ENCODE data around the gene ZNF644.
"Not testable (repeated sequence)": the region's sequence is repeated elsewhere in the genome, so short reads cannot be mapped to it uniquely, and the experiment has no call there.

Gene ZNF644

DNA sequence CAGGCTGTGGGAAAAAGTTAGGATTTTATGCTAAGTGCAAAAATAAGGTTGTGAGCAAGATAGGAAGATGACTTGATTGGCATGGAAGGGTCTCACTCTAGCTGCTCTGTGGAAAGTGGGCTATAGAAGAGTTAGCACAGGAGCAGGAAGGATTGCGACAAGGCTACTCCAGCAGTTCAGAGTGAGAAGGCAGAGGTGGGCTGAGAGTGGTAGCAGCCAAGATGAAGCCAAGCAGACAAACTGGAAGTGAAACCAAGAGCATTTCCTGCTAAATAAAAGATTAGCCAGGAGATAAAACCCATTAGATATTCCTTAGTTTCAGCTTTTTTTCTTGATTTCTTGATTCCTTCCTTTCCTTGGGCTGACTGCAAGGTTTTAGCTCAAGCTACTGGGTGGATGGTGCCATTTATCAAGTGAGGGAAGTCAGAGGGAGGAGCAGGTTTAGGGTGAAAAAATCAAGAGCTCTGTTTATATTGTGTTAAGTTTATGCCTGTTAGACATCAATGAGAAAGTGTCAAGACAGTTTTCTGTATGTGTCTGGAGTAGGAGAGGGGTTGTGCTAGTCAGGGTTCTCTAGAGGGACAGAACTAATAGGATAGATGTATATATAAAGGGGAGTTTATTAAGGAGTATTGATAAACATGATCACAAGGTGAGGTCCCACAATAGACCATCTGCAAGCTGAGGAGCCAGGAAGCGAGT lies 33.1 kb upstream of the ZNF644 start:
- peak overlapping the region; percentile 63 for H3K4me2 ChIP-seq (ENCODE audit: low read length)
- no peaks in the 10 kb centered on the region for H3K36me3 ChIP-seq (ENCODE audit: control insufficient read depth, low read length)
- H3F3A ChIP-seq (ENCODE audit: control insufficient read depth, insufficient read depth): peaks cover 4% of the 10 kb centered on the region; the same call in 1 of the 2 replicates
- TF ChIP-seq, protein P1, sequence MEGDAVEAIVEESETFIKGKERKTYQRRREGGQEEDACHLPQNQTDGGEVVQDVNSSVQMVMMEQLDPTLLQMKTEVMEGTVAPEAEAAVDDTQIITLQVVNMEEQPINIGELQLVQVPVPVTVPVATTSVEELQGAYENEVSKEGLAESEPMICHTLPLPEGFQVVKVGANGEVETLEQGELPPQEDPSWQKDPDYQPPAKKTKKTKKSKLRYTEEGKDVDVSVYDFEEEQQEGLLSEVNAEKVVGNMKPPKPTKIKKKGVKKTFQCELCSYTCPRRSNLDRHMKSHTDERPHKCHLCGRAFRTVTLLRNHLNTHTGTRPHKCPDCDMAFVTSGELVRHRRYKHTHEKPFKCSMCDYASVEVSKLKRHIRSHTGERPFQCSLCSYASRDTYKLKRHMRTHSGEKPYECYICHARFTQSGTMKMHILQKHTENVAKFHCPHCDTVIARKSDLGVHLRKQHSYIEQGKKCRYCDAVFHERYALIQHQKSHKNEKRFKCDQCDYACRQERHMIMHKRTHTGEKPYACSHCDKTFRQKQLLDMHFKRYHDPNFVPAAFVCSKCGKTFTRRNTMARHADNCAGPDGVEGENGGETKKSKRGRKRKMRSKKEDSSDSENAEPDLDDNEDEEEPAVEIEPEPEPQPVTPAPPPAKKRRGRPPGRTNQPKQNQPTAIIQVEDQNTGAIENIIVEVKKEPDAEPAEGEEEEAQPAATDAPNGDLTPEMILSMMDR (IDR thresholded peaks at IDR 0.05; ENCODE audit: low read depth, low read length, poor library complexity, severe bottlenecking): no peak
- no peak for TF ChIP-seq EZH2phosphoT487 (IDR thresholded peaks at IDR 0.05; ENCODE audit: borderline replicate concordance, low read length)
- no peaks in the 10 kb centered on the region for H3K27me3 ChIP-seq (ENCODE audit: control insufficient read depth, low read length)
- H4K20me1 ChIP-seq (ENCODE audit: control insufficient read depth, insufficient read depth, low read depth, low read length): no peaks in the 10 kb centered on the region
- H3K9me2 ChIP-seq (replicated peaks; ENCODE audit: control insufficient read depth, low read length): no peaks in the 10 kb centered on the region
- peak overlapping the region; percentile 66 for H3K27ac ChIP-seq (ENCODE audit: low read depth, low read length)
- H3K79me2 ChIP-seq (ENCODE audit: control insufficient read depth, low read length): no peaks in the 10 kb centered on the region
- H3K9me3 ChIP-seq (ENCODE audit: control insufficient read depth, insufficient read depth, low read length): no peaks in the 10 kb centered on the region
- peaks cover 67% of the 10 kb centered on the region for H3K4me1 ChIP-seq (ENCODE audit: control insufficient read depth, low read length)
- H3K4me3 ChIP-seq (ENCODE audit: low read length): peak overlapping the region; percentile 46

DNA sequence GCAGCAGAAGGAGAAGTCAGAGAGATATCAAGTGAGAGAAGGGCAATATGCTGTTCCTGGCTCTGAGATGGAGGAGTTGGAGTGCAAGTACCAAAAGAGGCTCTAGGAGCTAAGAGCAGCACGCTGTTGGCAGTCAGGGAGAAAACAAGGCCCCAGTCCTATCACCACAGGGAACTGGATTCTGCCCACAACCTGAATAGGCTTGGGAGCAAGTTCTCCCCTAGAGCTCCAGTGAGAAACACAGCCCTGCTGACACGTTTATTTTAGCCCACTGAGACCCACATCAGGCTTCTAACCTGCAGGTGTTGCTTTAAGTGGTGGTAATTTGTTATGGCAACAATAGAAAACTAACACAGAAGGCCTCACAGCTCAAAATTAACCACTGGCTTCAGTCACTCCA lies 31.8 kb upstream of the ZNF644 start:
- no peak overlapping the region for H3K27ac ChIP-seq (ENCODE audit: low read depth, low read length)
- no peaks in the 10 kb centered on the region for H3K27me3 ChIP-seq (ENCODE audit: control insufficient read depth, low read length)
- peaks cover 4% of the 10 kb centered on the region; the same call in 1 of the 2 replicates for H3F3A ChIP-seq (ENCODE audit: control insufficient read depth, insufficient read depth)
- H3K4me1 ChIP-seq (ENCODE audit: control insufficient read depth, low read length): peaks cover 58% of the 10 kb centered on the region
- H3K9me2 ChIP-seq (replicated peaks; ENCODE audit: control insufficient read depth, low read length): no peaks in the 10 kb centered on the region
- no peaks in the 10 kb centered on the region for H4K20me1 ChIP-seq (ENCODE audit: control insufficient read depth, insufficient read depth, low read depth, low read length)
- TF ChIP-seq, protein P1 (IDR thresholded peaks at IDR 0.05; ENCODE audit: low read depth, low read length, poor library complexity, severe bottlenecking): no peak
- no peak for TF ChIP-seq EZH2phosphoT487 (IDR thresholded peaks at IDR 0.05; ENCODE audit: borderline replicate concordance, low read length)
- no peak overlapping the region for H3K4me2 ChIP-seq (ENCODE audit: low read length)
- H3K79me2 ChIP-seq (ENCODE audit: control insufficient read depth, low read length): no peaks in the 10 kb centered on the region
- no peaks in the 10 kb centered on the region for H3K9me3 ChIP-seq (ENCODE audit: control insufficient read depth, insufficient read depth, low read length)
- no peaks in the 10 kb centered on the region for H3K36me3 ChIP-seq (ENCODE audit: control insufficient read depth, low read length)
- no peak overlapping the region for H3K4me3 ChIP-seq (ENCODE audit: low read length)

DNA sequence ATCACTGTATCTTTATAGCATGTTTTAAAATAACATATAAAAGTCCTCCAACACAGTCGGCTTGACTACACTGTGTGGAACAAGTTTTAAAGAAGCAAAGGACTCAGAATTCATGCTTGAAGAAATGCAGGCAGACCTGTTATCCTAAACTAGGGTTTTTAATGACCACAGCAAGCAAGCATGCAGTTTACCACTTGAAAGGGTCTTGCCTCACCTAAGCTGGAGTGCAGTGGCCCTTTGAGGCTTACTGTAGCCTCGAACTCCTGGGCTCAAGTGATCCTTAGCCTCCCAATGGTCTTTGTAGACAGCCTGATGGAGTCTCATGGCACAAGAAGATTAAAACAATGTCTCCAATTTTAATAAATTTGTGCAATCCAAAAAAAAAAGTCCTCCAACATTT lies 27.7 kb upstream of the ZNF644 start:
- not testable (repeated sequence) for H3F3A ChIP-seq (ENCODE audit: control insufficient read depth, insufficient read depth); H3K4me2 ChIP-seq (ENCODE audit: low read length); H3K27ac ChIP-seq (ENCODE audit: low read depth, low read length); H3K9me3 ChIP-seq (ENCODE audit: control insufficient read depth, insufficient read depth, low read length); H3K4me3 ChIP-seq (ENCODE audit: low read length); H3K27me3 ChIP-seq (ENCODE audit: control insufficient read depth, low read length); H4K20me1 ChIP-seq (ENCODE audit: control insufficient read depth, insufficient read depth, low read depth, low read length); H3K9me2 ChIP-seq (replicated peaks; ENCODE audit: control insufficient read depth, low read length); H3K79me2 ChIP-seq (ENCODE audit: control insufficient read depth, low read length); H3K36me3 ChIP-seq (ENCODE audit: control insufficient read depth, low read length)
- peaks cover 18% of the 10 kb centered on the region for H3K4me1 ChIP-seq (ENCODE audit: control insufficient read depth, low read length)

DNA sequence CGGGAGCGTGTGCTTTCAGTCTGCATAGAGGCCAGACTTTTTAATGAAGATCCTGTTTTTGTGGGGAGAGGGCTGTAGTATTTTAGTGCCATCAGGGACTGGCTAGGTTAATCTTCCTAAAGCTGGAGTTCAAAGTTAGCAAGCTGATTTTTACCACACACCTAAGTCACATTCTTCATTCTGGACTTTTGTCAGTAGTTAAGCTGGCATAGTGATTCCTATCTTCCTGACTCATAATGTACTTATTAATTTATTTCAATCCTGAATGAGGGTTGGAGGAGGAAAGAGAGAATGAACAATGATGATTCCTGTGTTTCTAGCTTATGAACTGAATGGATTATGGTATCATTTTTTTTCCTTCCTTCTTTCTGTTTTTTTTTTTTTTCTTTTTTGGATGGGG lies 24.9 kb upstream of the ZNF644 start:
- H3K9me2 ChIP-seq (replicated peaks; ENCODE audit: control insufficient read depth, low read length): no peaks in the 10 kb centered on the region

More for the DNA sequence above, 24.9 kb upstream of the ZNF644 start:
- no peak overlapping the region for H3K27ac ChIP-seq (ENCODE audit: low read depth, low read length)
- H3K27me3 ChIP-seq (ENCODE audit: control insufficient read depth, low read length): no peaks in the 10 kb centered on the region
- no peaks in the 10 kb centered on the region for H4K20me1 ChIP-seq (ENCODE audit: control insufficient read depth, insufficient read depth, low read depth, low read length)
- H3K4me3 ChIP-seq (ENCODE audit: low read length): no peak overlapping the region
- H3K36me3 ChIP-seq (ENCODE audit: control insufficient read depth, low read length): no peaks in the 10 kb centered on the region
- H3K9me3 ChIP-seq (ENCODE audit: control insufficient read depth, insufficient read depth, low read length): no peaks in the 10 kb centered on the region
- H3K79me2 ChIP-seq (ENCODE audit: control insufficient read depth, low read length): no peaks in the 10 kb centered on the region
- no peak for TF ChIP-seq EZH2phosphoT487 (IDR thresholded peaks at IDR 0.05; ENCODE audit: borderline replicate concordance, low read length)
- TF ChIP-seq, protein P1 (IDR thresholded peaks at IDR 0.05; ENCODE audit: low read depth, low read length, poor library complexity, severe bottlenecking): no peak
- no peaks in the 10 kb centered on the region for H3F3A ChIP-seq (ENCODE audit: control insufficient read depth, insufficient read depth)
- H3K4me2 ChIP-seq (ENCODE audit: low read length): no peak overlapping the region
- peaks cover 5% of the 10 kb centered on the region; the same call in 1 of the 2 replicates for H3K4me1 ChIP-seq (ENCODE audit: control insufficient read depth, low read length)

All from DOHH2 (cell line).